HG03025 (cell line): ENCODE measurements around the gene CFAP44.
"Not testable (repeated sequence)": the region's sequence is repeated elsewhere in the genome, so short reads cannot be mapped to it uniquely, and the experiment has no call there.

Experiments
- ATAC-seq: cut with Tn5 transposase; IDR thresholded peaks from one replicate; pipeline ENCODE4 v1.9.1; 2021; ENCODE audit warnings: mild to moderate bottlenecking, moderate library complexity; ENCODE audit not compliant: unreplicated experiment, low FRiP score

Gene CFAP44, protein sequence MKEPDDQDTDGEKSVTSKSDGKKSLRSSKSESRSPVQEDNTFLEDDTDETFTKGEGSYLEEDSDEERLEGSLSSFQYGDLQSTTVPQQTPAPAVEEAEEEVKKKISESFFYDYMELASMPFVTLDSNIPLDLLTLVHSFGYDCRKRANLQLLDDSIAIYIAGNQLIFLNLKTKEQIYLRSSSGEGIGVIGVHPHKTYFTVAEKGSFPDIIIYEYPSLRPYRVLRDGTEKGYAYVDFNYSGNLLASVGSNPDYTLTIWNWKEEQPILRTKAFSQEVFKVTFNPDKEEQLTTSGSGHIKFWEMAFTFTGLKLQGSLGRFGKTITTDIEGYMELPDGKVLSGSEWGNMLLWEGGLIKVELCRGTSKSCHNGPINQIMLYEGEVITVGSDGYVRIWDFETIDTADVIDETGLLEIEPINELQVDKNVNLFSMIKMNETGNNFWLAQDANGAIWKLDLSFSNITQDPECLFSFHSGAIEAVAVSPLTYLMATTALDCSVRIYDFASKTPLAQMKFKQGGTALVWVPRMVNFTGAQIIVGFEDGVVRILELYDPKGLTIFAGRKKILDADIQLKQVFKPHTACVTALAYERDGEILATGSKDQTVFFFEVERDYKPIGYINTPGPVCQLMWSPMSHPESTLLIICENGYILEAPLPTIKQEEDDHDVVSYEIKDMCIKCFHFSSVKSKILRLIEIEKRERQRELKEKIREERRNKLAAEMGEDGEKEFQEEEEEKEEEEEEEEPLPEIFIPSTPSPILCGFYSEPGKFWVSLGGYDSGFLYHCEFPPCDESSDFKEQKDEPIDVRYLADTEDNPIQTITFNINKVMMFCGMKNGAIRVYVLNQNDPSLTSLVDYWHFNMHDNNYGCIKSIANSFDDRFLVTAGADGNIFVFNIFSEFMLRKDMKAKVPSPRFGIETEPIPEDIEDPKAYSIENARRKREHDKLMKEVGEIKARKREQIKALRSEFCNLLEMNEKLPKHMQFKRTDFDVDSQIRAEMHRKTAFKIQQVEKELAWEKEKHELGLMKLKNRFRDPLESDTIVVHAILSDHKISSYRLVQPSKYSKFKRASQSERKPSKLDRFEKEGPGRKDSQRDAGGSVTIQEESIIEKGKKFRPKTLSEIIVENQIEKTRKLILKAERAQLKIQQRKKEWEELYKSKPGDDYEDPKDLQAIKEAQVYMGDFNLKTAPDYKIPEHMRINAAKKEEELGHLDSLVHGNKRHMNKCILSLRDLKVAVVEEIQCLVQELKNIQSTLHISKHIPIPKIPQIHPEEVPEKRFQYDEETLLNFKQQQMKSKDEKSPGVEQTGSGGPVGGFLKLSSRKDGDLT (N-terminal part only)

GRCh38 chr3:113441051-113441770, at the start of gene CFAP44:
Gene CFAP44 (minus strand): TSS chr3:113441493. CDS start chr3:113433664, 7,829 bp downstream.
- ATAC-seq: no peak

DNA sequence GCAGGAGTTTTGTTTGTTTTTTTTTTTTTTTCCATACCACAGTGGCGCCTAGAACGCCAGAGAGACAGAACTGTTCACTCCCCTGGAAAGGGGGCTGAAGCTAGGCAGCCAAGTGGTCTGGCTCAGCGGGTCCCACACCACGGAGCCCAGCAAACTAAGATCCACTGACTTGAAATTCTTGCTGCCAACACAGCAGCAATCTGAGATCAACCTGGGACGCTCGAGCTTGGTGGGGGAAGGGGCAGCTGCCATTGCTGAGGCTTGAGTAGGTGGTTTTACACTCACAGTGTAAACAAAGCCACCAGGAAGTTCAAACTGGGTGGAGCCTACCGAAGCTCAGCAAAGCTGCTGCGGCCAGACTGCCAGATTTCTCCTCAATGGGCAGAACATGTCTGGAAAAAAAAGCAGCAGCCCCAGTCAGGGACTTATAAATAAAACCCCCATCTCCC, 43.9 kb upstream of the CFAP44 start:
- ATAC-seq: no peak

- ATAC-seq: no peak
Observed at GRCh38 chr3:113468539-113468938, 27.2 kb upstream of the CFAP44 start.

GRCh38 chr3:113461488-113461887, 20.2 kb upstream of the CFAP44 start:
- no peak for ATAC-seq

GRCh38 chr3:113458554-113458953, 17.3 kb upstream of the CFAP44 start:
- ATAC-seq: not testable (repeated sequence)

DNA sequence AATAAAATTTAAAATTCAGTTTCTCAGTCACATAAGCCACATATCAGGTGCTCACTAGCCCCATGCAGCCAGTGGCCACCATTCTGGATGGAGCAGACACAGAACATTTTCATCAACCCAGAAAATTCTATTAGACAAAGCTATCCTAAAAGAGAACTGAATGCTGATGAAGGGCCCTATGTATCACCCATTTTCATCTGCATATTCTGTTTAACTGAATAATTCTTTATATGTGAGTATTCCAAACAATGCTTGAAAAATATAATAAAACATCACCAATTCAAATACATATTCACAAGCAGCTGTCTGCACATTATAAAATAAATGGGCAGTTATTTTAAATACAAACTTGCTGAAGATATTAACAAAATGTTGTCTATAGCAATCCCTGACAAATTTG, 14.2 kb upstream of the CFAP44 start:
- no peak for ATAC-seq

GRCh38 chr3:113454630-113455029, 13.3 kb upstream of the CFAP44 start:
- no peak for ATAC-seq

DNA sequence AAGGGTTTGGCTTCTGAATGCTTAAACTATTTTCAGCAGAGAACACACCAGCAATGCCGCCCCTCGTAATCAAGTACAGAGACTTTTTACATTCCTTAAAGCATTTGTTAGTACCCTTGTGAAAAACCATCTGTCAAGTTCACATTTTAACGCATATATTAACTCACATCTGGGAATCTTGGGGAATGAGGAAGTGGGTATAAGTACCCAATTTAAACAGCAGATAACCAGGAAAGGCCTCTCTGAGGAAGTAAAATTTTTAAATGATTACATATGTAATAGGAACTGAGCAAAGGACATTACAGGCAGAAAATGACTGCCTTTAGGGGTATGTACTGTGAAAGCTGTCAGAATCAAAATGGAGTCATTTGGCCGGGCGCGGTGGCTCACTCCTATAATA, 12.8 kb upstream of the CFAP44 start:
- no peak for ATAC-seq

DNA sequence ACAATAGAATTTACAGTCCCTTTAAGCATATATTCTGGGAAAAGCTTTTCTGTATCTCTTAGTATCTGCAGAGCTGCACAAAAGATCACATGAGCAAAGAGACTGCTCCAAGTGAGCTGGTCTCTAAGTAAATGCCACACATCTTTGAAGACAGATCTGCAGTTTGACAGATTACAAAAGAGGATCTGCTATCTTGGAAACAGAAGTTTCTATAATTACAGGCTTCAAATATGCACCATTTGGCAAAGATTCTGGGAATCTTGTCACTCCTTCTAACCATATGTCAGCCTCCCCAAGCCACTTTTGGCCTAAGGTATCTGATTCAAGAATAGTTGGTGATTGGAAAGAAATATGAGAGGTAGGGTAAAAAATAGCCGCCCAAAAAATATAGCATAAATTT, 9.6 kb upstream of the CFAP44 start:
- ATAC-seq: no peak

DNA sequence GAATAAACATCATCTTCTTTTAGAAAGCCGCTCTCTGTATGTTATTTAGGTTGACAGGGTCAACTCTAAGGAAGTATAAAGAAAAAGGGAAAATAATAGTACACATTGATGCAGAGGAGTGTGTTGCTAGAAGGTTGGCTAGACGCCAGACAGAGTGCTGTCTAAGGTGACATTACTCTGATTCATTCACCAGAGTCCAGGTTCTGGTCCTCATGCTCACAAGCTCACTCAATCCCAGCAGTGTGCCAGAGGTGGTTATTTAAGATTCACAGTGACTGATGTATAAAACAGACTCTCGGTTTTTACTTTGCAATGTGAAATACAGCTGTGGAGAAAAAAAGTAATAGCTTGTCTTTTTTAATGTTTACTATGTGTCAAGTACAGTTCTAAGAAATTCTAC, 1.7 kb downstream of the CFAP44 start:
- ATAC-seq: no peak

DNA sequence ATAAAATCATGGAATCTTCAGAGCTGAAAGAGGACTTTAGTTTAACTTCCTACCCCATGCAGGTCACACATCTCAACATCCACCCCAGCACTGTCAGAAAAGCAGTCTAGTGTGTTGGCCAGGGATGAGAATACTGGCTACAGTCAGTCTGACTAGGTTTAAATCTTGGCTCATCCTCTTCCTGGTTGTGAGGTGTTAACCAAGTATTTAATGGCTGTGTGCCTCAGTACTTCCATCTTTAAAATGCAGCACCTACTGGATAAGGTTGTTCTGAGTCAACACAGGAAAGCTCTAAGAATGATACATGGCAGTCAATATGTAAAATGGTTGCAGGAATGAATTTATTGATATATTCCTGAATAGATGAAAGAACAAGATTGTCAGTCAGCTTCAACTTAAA, 3.1 kb downstream of the CFAP44 start:
- ATAC-seq: no peak

DNA sequence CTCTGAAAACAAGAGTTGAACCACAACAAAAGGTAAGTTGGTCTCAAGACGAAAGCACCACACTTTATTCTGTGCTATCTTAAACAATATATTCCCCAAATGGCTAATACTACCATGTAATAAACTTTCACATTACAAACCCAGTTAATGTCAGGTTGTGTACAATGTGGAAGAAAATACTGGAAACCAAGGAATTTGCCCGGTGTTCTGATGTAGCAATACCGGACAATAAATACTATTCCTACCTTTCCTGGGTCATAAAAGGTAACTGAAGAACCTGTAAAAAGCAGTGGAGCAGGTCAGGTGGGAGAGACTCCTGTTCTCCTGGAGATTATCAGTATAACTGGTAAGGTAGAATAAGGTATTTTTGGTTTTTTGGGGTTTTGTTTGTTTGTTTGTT, 3.9 kb downstream of the CFAP44 start:
- no peak for ATAC-seq

DNA sequence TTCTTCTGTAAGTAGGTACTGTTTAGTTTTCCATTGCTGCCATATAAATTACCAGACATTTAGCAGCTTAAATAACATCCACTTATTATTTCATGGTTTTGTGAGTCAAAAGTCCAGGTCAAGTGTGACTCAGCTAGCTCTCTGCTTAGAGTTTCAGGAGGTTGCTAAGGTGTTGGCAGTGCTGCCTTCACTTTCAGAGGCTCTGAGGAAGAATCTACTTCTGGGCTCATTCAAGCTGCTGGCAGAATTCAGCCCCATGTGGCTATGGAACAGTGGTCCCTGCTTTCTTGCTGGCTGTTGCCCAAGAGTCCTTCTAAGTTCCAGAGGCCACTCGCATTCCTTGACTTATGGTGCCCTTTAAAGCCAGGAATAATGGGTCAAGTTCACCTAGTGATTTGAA, 4.5 kb downstream of the CFAP44 start:
- no peak for ATAC-seq

DNA sequence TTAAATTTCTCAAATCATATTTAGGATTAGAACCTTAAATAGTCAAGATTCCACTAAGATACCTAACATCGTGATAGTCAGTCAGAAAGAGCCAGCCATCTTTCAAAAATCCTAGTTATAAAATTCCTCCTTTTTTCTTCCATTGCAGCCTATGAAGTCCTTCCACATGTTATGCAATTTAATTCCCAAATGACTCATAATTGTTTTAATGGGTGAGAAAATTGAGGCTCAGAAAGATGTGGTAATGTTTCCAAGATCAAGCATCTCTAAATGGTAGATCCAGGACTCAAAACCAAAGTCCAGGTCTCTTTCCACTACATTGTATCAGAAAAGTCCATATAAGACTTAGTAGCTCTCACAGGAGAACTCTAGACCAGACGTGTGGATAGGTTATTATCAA, 9.5 kb downstream of the CFAP44 start:
- ATAC-seq: no peak

DNA sequence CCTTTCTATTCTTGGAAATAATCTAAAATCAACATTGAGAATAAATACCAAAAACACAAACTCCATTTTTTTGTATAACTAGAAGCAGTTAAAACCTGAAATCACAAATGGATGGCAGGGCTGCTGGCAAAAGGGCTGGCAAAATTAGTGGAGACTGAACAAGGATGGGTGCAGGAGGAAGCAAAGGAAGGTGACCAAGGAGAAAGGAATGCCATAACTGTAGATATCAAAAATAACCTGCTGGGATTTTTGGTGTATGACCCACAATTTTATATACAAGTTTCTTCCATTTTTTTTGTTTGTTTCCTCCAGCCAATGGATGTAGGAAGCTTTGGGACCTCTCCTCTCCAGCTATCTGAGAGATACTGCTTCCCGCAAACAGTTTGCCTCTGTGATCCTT, 12.7 kb downstream of the CFAP44 start:
- ATAC-seq: no peak

DNA sequence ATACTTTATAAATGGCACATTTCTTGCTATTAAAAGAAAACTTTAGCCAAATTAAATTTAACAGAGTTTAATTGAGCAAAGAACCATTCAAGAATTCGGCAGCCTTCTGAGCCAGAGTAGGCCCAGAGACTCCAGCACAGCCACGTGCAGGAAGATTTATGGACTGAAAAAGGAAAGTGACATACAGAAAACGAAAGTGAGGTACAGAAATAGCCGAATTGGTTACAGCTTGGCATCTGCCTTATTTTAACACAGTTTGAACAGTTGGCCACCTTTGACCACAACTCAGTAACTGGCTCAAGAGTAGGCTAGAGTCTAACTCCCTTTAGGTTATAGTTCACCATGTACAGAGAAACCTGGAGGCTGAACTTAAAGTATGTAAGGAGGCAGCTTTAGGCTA, 17.6 kb downstream of the CFAP44 start:
- no peak for ATAC-seq

GRCh38 chr3:113421082-113421481, 20.2 kb downstream of the CFAP44 start:
- ATAC-seq: no peak

DNA sequence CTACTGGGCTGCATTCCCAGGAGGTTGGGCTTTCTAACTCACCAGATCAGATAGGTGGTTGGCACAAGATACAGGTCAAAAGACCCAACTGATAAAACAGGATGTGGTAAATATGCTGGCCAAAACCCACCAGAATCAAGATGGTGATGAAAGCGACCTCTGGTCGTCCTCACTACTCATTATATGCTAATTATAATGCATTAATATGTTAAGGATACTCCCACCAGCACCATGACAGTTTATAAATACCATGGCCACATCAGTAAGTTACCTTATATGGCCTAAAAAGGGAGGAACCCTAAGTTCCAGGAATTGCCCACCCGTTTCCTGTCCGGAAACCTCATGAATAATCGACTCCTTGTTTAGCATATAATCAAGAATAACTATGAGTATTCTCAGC, 31.6 kb downstream of the CFAP44 start:
- ATAC-seq: no peak

DNA sequence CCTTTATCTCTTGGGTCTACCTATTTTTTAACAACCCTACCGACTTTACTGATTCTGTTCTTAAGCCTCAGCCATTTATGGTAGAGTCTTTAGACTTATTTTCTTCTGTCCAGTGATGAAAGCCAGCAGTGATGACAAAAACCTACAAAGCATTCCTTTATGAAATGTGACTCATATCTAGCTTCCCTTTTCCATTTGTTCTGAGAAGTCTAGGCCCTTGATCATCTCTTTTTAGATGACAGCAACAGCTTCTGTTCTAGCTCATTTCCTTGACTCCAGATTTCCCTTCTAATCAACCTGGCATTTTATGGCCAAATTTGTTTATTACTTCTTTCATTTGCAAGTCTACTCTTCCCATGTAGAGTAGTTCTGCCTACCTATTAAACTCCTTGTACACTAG, 36.1 kb downstream of the CFAP44 start:
- ATAC-seq: no peak

DNA sequence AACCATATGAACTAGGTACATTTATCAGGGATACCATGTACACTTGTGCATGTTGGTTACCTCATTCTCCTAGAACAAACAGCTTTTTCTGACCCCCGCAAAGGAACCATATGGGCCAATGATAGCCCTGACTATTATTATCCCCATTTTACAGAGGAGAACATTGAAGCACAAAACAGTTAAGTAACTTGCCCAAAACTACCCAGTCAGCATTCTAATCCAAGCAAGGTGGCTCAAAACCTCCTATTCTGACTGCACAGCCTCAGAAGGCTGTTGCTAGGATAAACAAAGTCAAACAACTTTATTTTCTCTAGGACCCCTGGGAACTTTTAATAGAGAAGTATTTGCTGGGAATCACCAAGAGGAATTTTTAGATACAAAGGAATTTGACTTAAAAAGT, 36.7 kb downstream of the CFAP44 start:
- no peak for ATAC-seq
